Measurements from ENCODE around the gene CLEC1A. TPM values are rescaled to one million over a fixed set of nuclear protein-coding genes. Genes with fewer than 3 reads are reported as not detected.

The CLEC1A gene
- total and polyA plus RNA-seq, 2 of the 13 experiments (the other 11 are each of a cell fraction or from before 2014, with no cell fraction given), result not detected

DNA sequence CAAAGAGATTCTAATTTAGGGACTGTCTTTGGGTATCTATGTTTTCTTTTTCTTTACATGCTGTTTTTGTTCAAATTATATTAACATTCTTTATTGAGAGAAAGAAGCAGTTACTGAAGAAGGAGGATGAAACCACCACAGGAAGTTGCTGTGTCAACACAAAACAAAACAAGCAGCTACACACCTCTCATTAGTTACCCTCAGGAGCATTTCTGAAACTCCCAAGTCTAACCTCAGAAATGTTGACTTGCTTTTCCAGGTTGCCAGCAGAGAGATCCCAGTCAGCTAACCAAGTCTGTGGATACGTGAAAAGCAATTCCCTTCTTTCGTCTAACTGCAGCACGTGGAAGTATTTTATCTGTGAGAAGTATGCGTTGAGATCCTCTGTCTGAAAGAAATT lies 33.5 kb downstream of the CLEC1A start:
- TF ChIP-seq ZNF790 (CRISPR knock-in tag; IDR thresholded peaks at IDR 0.05; ENCODE audit: borderline replicate concordance), result no peak
- TF ChIP-seq ZNF556 (CRISPR knock-in tag; IDR thresholded peaks at IDR 0.05; ENCODE audit: borderline replicate concordance), result no peak
- TF ChIP-seq ZNF234 (CRISPR knock-in tag; conservative IDR thresholded peaks at IDR 0.05), result no peak
- TF ChIP-seq, protein P1, sequence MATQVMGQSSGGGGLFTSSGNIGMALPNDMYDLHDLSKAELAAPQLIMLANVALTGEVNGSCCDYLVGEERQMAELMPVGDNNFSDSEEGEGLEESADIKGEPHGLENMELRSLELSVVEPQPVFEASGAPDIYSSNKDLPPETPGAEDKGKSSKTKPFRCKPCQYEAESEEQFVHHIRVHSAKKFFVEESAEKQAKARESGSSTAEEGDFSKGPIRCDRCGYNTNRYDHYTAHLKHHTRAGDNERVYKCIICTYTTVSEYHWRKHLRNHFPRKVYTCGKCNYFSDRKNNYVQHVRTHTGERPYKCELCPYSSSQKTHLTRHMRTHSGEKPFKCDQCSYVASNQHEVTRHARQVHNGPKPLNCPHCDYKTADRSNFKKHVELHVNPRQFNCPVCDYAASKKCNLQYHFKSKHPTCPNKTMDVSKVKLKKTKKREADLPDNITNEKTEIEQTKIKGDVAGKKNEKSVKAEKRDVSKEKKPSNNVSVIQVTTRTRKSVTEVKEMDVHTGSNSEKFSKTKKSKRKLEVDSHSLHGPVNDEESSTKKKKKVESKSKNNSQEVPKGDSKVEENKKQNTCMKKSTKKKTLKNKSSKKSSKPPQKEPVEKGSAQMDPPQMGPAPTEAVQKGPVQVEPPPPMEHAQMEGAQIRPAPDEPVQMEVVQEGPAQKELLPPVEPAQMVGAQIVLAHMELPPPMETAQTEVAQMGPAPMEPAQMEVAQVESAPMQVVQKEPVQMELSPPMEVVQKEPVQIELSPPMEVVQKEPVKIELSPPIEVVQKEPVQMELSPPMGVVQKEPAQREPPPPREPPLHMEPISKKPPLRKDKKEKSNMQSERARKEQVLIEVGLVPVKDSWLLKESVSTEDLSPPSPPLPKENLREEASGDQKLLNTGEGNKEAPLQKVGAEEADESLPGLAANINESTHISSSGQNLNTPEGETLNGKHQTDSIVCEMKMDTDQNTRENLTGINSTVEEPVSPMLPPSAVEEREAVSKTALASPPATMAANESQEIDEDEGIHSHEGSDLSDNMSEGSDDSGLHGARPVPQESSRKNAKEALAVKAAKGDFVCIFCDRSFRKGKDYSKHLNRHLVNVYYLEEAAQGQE (IDR thresholded peaks at IDR 0.05; ENCODE audit: borderline replicate concordance in 1 of 2, low read depth in 1 of 2, low read length in 2 of 2), result no peak
- TF ChIP-seq, protein P2, sequence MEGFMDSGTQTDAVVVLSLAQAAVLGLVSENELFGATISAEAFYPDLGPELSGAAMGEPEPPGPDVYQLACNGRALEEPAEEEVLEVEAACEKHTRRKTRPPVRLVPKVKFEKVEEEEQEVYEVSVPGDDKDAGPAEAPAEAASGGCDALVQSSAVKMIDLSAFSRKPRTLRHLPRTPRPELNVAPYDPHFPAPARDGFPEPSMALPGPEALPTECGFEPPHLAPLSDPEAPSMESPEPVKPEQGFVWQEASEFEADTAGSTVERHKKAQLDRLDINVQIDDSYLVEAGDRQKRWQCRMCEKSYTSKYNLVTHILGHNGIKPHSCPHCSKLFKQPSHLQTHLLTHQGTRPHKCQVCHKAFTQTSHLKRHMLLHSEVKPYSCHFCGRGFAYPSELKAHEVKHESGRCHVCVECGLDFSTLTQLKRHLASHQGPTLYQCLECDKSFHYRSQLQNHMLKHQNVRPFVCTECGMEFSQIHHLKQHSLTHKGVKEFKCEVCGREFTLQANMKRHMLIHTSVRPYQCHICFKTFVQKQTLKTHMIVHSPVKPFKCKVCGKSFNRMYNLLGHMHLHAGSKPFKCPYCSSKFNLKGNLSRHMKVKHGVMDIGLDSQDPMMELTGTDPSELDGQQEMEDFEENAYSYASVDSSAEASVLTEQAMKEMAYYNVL (CRISPR knock-in tag; IDR thresholded peaks at IDR 0.05; ENCODE audit: borderline replicate concordance), result no peak
- no peak for TF ChIP-seq IRF2 (CRISPR knock-in tag; IDR thresholded peaks at IDR 0.05)
- TF ChIP-seq SIX4 (CRISPR knock-in tag; IDR thresholded peaks at IDR 0.05), result no peak
- TF ChIP-seq MYC (CRISPR knock-in tag; IDR thresholded peaks at IDR 0.05; ENCODE audit: borderline replicate concordance), result no peak
- 28% methylated on average over 4 of the region's 4 CpGs for WGBS (ENCODE audit: low lambda C conversion rate)
- in situ Hi-C loops (cut with HindIII; ENCODE audit: extremely low pct_ligation_motif_present, low pct_unique_long_range_greater_than_20kb) (no loop called here), intact Hi-C loops (cut with micrococcal nuclease; ENCODE audit: unreplicated experiment) (no loop called here)
- ATAC-seq, result no peak
- no peak for DNase-seq (ENCODE audit: low spot score)
- ChIA-PET POLR2A (no interaction called here), CTCF (ENCODE audit: low intra/inter-chr PET ratio, low total read pairs) (no interaction called here)
- H3K4me2 ChIP-seq (ENCODE audit: low read depth, low read length), result no peak overlapping the region
- no peaks in the 10 kb centered on the region for H3K79me2 ChIP-seq (ENCODE audit: insufficient read depth, low read length)
- H3K36me3 ChIP-seq (replicated peaks in 1 of 2; ENCODE audit: control insufficient read depth in 1 of 2, insufficient read depth in 2 of 2, low read length in 2 of 2), result no peaks in the 10 kb centered on the region
- no TSS peak for BruUV-seq (replicated peaks)
- H3K27ac ChIP-seq (ENCODE audit: extremely low read length, insufficient read depth, low read length), result no peak overlapping the region
- no peak overlapping the region for H3K4me3 ChIP-seq (replicated peaks in 1 of 3; ENCODE audit: insufficient read depth in 1 of 3, low read depth in 2 of 3, low read length in 3 of 3)
- peaks cover 0 to 2% of the 10 kb centered on the region in 2 experiments; a peak in 1 of 5 replicates for H3K27me3 ChIP-seq (ENCODE audit: control insufficient read depth in 1 of 2, insufficient read depth in 2 of 2, low read length in 2 of 2)
- no peaks in the 10 kb centered on the region for H4K20me1 ChIP-seq (ENCODE audit: insufficient read depth, low read length)
- no peaks in the 10 kb centered on the region for H3K9me3 ChIP-seq (ENCODE audit: low read length)
- H3K4me1 ChIP-seq (ENCODE audit: insufficient read depth, low read length), result no peaks in the 10 kb centered on the region
- H2AFZ ChIP-seq (ENCODE audit: low read length), result no peak overlapping the region
- no peak overlapping the region for H3K9ac ChIP-seq (ENCODE audit: insufficient read depth, low read depth, low read length)
- FAIRE-seq, result no peak
